Endometrium (tissue), 2 donors: Measurements from ENCODE around the gene GHRHR.

Experiments used
- FAIRE-seq: peaks from 2 replicates; lab custom pipeline; 2012; peaks lifted over from hg19 to GRCh38; lab: Jason Lieb, UNC
- donor health status: control.
- donor health status: control.

GHRHR gene

DNA sequence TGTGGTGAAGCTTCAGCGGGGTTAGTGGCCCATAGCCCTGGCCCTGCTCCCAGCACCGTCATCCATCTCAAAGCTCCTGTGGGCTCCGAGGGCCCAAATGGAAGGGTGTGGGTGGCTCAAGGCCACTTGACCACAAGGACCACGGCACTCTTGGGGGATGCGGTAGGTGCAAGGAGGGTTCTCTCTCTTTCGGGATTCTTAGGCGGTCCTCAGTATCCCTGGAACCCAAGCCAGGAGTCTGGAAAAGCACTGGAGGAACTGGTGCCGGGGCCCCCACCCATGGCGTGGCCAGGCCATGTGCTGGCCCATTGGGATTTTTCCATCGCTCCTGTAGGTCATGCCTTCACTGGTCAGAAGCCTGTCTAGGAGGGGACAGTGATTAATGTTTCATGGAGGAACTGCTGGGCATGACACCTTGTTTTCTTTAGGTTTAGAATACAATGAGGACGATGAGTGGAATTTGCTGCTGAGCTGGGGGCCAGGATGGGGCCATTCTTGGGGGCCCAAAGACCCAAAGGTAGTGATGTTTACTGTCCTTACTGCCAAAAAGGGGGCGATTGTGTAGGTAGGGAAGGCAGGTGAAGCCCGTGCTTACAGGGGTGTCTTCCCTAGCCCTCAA is 35.4 kb upstream of the GHRHR start:
- FAIRE-seq: no peak

DNA sequence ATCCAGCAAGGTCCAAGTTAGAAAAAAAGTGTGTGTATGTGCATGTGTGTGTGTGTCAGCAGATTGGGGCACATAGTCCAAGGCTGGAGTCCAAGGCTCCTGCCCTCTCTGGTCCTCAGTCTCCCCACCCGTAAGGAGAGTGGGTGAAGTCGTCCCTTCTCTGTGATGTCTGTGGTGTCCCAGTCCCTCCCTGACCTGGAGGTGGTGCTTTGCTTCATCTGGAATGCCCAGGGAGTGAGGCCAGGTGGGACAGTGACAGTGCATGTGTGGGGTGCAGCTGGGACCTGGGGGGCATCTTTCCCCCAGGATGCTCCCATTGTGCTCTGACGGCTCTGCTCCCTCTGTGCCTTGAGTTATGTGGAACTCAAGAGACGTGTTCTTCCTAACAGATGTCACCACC is 34.1 kb upstream of the GHRHR start:
- FAIRE-seq: no peak

- no peak for FAIRE-seq
Measured at GRCh38 chr7:30930621-30931020, 33.1 kb upstream of the GHRHR start.

GRCh38 chr7:30931161-30931928 is 32.4 kb upstream of the GHRHR start:
- no peak for FAIRE-seq

GRCh38 chr7:30931929-30932540 is 31.7 kb upstream of the GHRHR start:
- no peak for FAIRE-seq

DNA sequence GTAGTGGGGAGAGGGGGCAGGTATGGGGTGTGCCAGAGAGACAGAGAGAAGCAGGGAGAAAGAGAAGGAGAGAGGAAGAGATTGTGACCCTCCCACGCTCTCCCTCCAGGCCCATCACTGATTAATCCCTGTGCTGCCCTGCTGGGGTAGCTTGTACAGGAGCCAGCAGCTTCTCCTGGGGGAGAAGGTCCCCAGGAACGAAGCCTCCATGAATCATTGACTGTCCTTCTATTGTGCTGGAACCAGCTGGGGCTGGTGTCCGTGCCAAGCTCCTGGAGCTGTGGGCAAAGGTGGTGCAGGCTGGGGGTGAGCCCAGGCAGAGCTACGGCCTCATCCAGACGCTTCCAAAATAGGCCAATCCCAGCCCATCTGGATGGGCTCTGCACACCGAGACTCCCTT is 31.2 kb upstream of the GHRHR start:
- no peak for FAIRE-seq

- no peak for FAIRE-seq
Measured at GRCh38 chr7:30933124-30933974, 30.4 kb upstream of the GHRHR start.

DNA sequence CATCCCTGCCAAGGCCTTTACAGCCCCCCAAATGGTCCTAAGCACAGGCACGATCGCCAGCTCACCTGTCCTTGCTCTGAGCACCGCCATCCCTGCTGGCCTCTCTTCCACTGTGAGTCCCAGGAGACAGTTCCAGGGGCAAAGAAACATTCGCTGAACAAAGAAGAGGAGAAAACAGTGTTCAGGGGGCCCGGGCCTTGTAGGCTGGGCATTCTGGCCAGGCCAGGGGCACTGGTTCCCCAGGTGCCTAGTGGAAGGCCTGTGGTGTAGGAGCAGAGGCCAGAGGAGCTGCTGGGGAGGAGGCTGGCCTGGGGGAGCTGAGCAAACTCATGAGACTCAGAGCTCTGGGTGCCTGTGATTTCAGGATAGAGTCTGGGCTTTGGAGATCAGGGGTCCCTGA is 29.5 kb upstream of the GHRHR start:
- FAIRE-seq: no peak

DNA sequence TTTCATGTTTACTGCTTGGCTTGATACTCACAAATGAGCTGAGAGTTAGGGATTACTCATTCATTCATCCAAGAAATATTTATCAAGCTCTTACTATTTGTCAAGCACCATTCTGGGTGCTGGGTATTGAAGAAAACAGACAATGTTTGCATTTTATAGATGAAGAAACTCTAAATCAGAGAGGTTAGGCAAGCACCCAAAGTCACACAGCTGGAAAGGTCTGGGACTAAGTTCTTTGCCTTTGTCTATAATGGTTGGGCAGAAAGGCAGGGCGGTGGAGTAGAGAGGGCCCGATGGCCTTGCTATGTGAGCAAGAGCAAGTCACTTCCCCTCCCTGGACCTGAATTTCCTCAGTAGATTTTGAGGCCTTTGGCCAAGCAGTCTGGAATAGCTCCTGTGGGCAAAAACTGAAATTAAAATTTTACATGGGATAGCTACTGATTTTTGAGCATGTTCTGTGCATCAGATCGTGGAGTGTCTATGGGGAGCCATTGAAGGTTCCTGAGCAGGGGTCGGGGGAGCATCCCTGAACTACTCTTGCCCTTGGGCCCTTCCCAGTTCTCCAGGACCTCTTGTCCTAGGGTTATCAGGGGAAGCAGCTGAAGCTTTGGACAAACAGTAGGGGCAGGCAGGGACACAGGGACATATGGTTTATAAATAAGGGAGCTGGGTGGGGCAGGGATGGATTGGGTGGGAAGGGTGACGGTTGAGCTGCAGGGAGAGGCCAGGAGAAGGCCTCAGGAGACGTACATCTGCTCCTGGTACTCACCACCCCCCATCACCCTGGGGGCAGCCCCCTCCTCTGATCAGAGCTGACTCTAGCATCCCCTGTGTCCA is 28.8 kb upstream of the GHRHR start:
- FAIRE-seq: no peak

DNA sequence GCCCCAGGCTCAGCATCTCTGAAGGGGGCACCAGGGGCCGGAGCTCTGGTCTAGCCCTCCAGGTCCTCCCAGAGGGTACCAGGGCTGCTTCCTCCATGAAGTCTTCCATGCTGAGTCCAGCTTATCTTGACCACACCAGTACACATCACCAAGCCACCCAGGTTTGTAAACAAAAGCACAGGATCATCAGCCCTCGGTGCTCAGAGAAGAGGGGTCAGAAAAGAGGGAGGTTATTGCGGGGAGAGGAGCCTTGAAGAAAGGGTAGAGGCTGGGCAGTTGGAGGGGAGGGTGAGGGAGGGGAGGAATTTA is 28.2 kb upstream of the GHRHR start:
- FAIRE-seq: no peak

DNA sequence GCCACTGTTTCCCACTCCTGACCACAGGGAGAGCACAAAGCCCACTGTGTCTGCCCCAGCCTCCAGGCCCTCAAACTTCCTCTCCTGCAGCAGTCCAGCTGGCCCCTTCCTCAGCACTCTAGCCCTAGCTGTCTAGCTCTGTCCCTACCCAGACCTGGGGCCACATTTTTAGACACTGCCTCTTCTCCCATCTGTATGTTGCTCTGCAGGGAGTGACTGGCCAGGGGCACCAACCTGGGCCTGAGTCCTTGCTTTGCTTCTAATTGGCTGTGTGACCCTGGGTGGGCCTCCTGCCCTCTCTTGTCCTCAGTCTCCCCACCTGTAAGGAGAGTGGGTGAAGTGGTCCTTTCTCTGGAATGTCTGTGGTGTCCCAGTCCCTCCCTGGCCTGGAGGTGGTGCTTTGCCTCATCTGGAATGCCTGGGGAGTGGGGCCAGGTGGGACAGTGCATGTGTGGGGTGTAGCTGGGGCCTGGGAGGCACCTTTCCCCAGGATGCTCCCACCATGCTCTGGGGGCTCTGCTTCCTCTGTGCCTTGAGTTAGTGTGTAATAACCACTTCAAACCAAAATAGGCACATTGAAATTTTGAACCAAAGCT is 27.0 kb upstream of the GHRHR start:
- no peak for FAIRE-seq

- no peak for FAIRE-seq
Measured at GRCh38 chr7:30937416-30937815, 26.3 kb upstream of the GHRHR start.

DNA sequence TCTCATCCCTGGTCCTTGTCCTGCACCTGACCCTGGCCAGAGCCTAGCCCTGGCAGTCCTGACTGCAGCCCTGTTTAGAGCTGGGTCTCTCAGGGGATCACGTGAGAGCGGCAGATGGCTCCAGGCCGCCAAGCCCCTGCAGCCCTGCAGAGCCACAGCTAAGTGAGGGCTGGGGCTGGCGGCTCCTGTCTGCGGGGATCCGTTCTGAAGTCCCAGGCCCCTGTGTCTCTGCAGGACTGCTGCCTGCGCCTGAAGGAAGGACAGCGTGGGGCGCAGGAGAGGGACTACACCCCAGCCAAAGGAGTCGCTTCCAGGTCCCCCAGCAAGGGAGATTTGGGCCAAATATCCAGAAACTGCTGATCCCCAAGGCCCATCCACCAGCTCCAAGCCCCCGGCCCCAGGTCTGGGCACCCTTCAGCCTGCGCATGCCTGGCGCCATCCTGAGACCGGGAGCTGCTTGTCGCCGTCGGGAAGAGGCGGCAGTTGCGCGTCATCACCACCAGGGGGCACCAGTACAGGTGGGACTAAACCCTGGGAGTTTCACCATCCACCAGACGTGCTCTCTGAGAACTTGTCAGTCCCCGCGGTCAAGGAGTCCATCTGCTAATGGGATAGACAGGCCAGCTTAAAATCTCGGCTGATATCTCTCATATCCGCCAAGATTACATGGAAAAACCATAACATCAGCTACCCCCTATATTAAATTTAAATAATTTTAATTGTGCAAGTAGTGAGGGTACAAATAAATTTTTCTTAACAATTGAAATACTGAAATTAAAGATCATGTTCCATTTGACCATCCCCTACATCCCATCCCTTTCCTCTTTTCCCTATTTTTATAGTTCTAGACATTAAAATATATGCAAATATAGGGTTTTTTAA is 25.1 kb upstream of the GHRHR start:
- no peak for FAIRE-seq

DNA sequence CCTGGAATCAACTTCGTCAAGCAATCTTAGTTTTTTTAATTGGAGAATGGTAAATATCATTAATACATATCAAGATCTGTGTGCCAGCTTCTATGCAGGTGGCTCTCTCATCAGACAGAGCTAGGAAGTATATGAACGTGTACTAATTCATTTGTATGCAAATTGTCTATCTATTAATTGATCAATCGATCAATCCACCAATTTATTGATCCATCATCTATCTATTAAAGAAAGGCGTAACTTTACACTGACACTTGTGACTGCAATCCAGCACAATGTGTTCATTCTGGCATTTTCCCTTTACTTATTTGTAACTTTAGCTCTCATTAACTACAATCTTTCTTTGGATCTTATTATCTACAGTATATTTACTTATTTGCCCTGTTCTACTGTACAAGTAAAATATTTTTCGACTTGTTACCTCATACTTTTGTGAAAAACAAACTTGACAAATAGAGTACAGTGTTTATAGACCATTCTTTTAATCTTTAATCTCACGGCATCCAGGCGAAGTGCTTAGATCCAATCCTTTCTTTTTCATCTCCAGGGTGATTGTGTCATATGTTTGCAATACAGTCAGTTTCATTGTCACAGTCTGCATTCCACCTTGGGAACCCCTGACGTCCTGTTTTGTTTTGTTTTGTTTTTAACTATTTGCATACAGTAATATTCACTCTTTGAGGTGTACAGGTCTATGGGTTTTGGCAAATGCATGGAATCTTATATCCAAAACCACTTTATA is 22.0 kb upstream of the GHRHR start:
- FAIRE-seq: no peak

DNA sequence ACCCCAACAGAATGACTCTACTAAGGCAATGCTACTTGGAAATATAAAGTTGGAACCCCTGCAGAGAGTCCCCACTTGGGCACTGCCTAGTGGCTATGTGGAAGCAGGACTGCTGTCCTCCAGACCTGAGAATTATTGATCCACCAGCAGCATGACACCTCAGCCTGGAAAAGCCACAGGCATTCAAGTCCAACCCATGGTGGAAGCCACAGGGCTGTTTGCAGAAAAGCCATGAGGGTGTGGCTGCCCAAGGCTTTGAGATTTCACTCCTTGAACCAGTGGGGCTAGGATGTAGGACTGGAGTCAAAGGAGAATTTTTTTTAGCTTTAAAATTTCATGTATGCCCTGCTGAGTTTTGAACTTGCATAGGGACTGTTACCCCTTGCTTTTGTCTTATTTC is 13.6 kb upstream of the GHRHR start:
- FAIRE-seq: no peak

GRCh38 chr7:30954914-30955313 is 8.8 kb upstream of the GHRHR start:
- no peak for FAIRE-seq

DNA sequence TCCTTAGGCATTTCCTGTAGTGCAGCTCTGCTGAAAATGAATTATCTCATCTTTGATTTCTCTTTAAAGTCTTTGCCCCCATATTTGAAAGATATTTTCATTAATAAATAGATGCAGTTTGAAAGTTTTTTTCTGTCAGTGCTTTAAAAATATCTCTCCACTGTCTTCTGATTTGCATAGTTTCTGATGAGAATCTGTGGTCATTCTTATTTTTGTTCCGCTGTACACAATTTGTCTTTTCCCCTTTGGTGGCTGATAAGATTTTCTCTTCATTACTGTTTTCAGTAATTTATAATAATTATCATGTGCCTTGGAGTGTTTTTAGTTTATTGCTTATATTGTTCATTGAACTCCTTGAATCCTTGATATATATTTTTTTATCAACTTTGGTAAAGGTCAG is 7.0 kb upstream of the GHRHR start:
- FAIRE-seq: no peak

GRCh38 chr7:30965372-30965771 is 1.6 kb downstream of the GHRHR start:
- no peak for FAIRE-seq

GRCh38 chr7:30965883-30966282 is 2.1 kb downstream of the GHRHR start:
- no peak for FAIRE-seq

DNA sequence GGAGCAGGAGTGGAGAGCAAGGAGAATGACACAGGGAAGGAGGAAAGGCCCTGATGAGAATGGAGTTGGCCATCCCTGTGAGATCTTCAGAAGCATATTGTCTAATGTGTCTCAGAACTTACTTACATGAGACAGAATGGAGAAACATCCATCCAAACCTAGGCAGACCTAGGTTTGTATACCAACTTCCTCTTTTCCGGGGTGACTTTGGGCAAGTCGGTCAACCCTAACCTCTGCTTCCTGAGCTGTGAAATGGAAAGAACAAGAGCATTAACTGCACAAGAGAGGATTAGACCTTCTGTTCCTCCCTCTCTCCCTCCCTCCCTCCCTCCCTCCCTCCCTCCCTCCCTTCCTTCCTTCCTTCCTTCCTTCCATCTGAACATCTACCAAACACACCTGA is 4.5 kb downstream of the GHRHR start:
- FAIRE-seq: no peak
